H9 (cell line): ENCODE data around the gene STON2. TPM values are rescaled to one million over a fixed set of nuclear protein-coding genes. Genes with fewer than 3 reads are reported as not detected.

ENCODE experiments used
- DNase-seq: peaks from one replicate; pipeline ENCODE4 v3.0.0-alpha.2; 2017
- H2AFZ ChIP-seq: one replicate; pipeline ENCODE4 v1.6.1; 2013; ENCODE audit warnings: mild to moderate bottlenecking, low read length, control low read depth, moderate library complexity
- H2AK5ac ChIP-seq: 2 replicates; pipeline ENCODE4 v1.6.1; 2013; ENCODE audit warnings: low read length, control low read depth, mixed read lengths; ENCODE audit not compliant: insufficient read length
- H2BK120ac ChIP-seq: one replicate; pipeline ENCODE4 v1.6.1; 2013; ENCODE audit warnings: low read depth, mild to moderate bottlenecking, low read length, control low read depth, inconsistent platforms; ENCODE audit not compliant: poor library complexity, severe bottlenecking
- H2BK12ac ChIP-seq: 2 replicates; pipeline ENCODE4 v1.6.1; 2013; ENCODE audit warnings: low read length, control low read depth, mixed read lengths, low read depth; ENCODE audit not compliant: insufficient read length
- H2BK15ac ChIP-seq: 2 replicates; pipeline ENCODE4 v1.6.1; 2013; ENCODE audit warnings: low read depth, low read length, control low read depth
- H2BK20ac ChIP-seq: one replicate; pipeline ENCODE4 v1.6.1; 2013; ENCODE audit warnings: low read depth, mild to moderate bottlenecking, low read length, control low read depth, inconsistent platforms; ENCODE audit not compliant: poor library complexity, severe bottlenecking
- H2BK5ac ChIP-seq: 2 replicates; pipeline ENCODE4 v1.6.1; 2013; ENCODE audit warnings: low read length, control low read depth, mixed read lengths; ENCODE audit not compliant: insufficient read length
- H3K14ac ChIP-seq: 2 replicates; pipeline ENCODE4 v1.6.1; 2013; ENCODE audit warnings: low read length, control low read depth; ENCODE audit not compliant: insufficient read depth
- H3K18ac ChIP-seq: 2 replicates; pipeline ENCODE4 v1.6.1; 2013; ENCODE audit warnings: low read depth, mild to moderate bottlenecking, mixed read lengths, low read length, control low read depth; ENCODE audit not compliant: insufficient read length
- H3K23ac ChIP-seq: 2 replicates; pipeline ENCODE4 v1.6.1; 2013; ENCODE audit warnings: low read length, control low read depth, mixed read lengths, low read depth; ENCODE audit not compliant: insufficient read length
- H3K23me2 ChIP-seq: 2 replicates; pipeline ENCODE4 v1.6.1; 2013; ENCODE audit warnings: low read depth, mild to moderate bottlenecking, mixed read lengths, low read length, control low read depth; ENCODE audit not compliant: insufficient read length, poor library complexity, severe bottlenecking
- H3K27ac ChIP-seq: 2 replicates; pipeline ENCODE4 v1.5.1; 2013; ENCODE audit warnings: low read length, control low read depth, mixed read lengths, low read depth; ENCODE audit not compliant: insufficient read length
- H3K27me3 ChIP-seq: 2 replicates; pipeline ENCODE4 v1.6.1; 2013; ENCODE audit warnings: low read length, control low read depth, inconsistent platforms; ENCODE audit not compliant: insufficient read depth
- H3K4ac ChIP-seq: 2 replicates; pipeline ENCODE4 v1.6.1; 2013; ENCODE audit warnings: low read depth, mild to moderate bottlenecking, control low read depth, inconsistent platforms, low read length, moderate library complexity
- H3K4me1 ChIP-seq: 2 replicates; pipeline ENCODE4 v1.6.1; 2013; ENCODE audit warnings: low read length, control low read depth, inconsistent platforms; ENCODE audit not compliant: insufficient read depth
- H3K4me2 ChIP-seq: 2 replicates; pipeline ENCODE4 v1.6.1; 2013; ENCODE audit warnings: low read length, control low read depth, mixed read lengths; ENCODE audit not compliant: insufficient read length, insufficient read depth
- H3K56ac ChIP-seq: 2 replicates; pipeline ENCODE4 v1.6.1; 2013; ENCODE audit warnings: low read depth, mild to moderate bottlenecking, mixed read lengths, low read length, control low read depth; ENCODE audit not compliant: insufficient read length
- H3K79me1 ChIP-seq: 2 replicates; pipeline ENCODE4 v1.6.1; 2013; ENCODE audit warnings: low read depth, mild to moderate bottlenecking, moderate library complexity, low read length, control low read depth, inconsistent platforms; ENCODE audit not compliant: insufficient read depth, poor library complexity, severe bottlenecking
- H3K79me2 ChIP-seq: 2 replicates; pipeline ENCODE4 v1.6.1; 2013; ENCODE audit warnings: low read length, control low read depth, inconsistent platforms; ENCODE audit not compliant: insufficient read depth
- H3K9ac ChIP-seq: 2 replicates; pipeline ENCODE4 v1.6.1; 2013; ENCODE audit warnings: low read length, control low read depth, mixed read lengths; ENCODE audit not compliant: insufficient read length; ENCODE audit errors: extremely low read depth
- H3K9me3 ChIP-seq: one replicate; pipeline ENCODE4 v1.6.1; 2013; ENCODE audit warnings: low read depth, low read length, inconsistent platforms; ENCODE audit not compliant: control insufficient read depth
- H3T11ph ChIP-seq: one replicate; pipeline ENCODE4 v1.6.1; 2013; ENCODE audit warnings: mild to moderate bottlenecking, low read length, control low read depth, inconsistent platforms
- H4K20me1 ChIP-seq: one replicate; pipeline ENCODE4 v1.6.1; 2013; ENCODE audit not compliant: control insufficient read depth, insufficient read length, insufficient read depth
- H4K5ac ChIP-seq: 2 replicates; pipeline ENCODE4 v1.6.1; 2013; ENCODE audit warnings: low read depth, mild to moderate bottlenecking, mixed read lengths, low read length, control low read depth; ENCODE audit not compliant: insufficient read length
- H4K8ac ChIP-seq: replicated peaks from 2 replicates; pipeline ENCODE4 v1.6.1; 2013; ENCODE audit warnings: low read length, control low read depth, mixed read lengths, low read depth; ENCODE audit not compliant: insufficient read length
- H4K91ac ChIP-seq: 2 replicates; pipeline ENCODE4 v1.6.1; 2013; ENCODE audit warnings: low read depth, mild to moderate bottlenecking, moderate library complexity, mixed read lengths, low read length, control low read depth; ENCODE audit not compliant: insufficient read length
- H3K27ac Mint-ChIP-seq, 3 experiments: 2 replicates in 2 of 3; 3 replicates in 1 of 3; pipeline ENCODE4 v1.8.0; 2020 to 2021; ENCODE audit warnings: mixed read lengths in 3 of 3, mild to moderate bottlenecking in 1 of 3, moderate library complexity in 1 of 3
- H3K27me3 Mint-ChIP-seq: 2 replicates; pipeline ENCODE4 v1.8.0; 2021; ENCODE audit warnings: low read depth, mild to moderate bottlenecking, moderate library complexity, mixed read lengths
- H3K36me3 Mint-ChIP-seq, 3 experiments: 2 replicates in 2 of 3; 3 replicates in 1 of 3; pipeline ENCODE4 v1.8.0; 2020 to 2021; ENCODE audit warnings: low read depth in 3 of 3, mixed read lengths in 3 of 3; ENCODE audit not compliant: insufficient read depth in 1 of 3
- H3K4me1 Mint-ChIP-seq, 2 experiments: 2 replicates each; pipeline ENCODE4 v1.8.0; 2020; ENCODE audit warnings: mixed read lengths in 2 of 2
- H3K4me3 Mint-ChIP-seq, 2 experiments: 2 replicates in 1 of 2; 3 replicates in 1 of 2; pipeline ENCODE4 v1.8.0; 2020 to 2021; ENCODE audit warnings: mild to moderate bottlenecking in 2 of 2, mixed read lengths in 2 of 2, moderate library complexity in 1 of 2
- H3K9me3 Mint-ChIP-seq, 2 experiments: 2 replicates in 1 of 2; 3 replicates in 1 of 2; pipeline ENCODE4 v1.8.0; 2020; ENCODE audit warnings: mild to moderate bottlenecking in 2 of 2, mixed read lengths in 2 of 2, moderate library complexity in 1 of 2
- CTCF ChIP-seq: fragments of 200-600 bp; sonication (generic); conservative IDR thresholded peaks from 3 replicates; pipeline ENCODE4 v1.8.0; 2021; ENCODE audit warnings: antibody characterized with exemption, mild to moderate bottlenecking
- WGBS: extraction: QIAGEN DNeasy Blood & Tissue Kit; methylation state at CpG from one replicate; pipeline ENCODE4 v1.1.7; 2013; ENCODE audit warnings: missing lambda C conversion rate, low lambda C conversion rate, mixed read lengths; ENCODE audit not compliant: insufficient read length; ENCODE audit errors: extremely low coverage; 5-methylcytosine and 5-hydroxymethylcytosine counted together
- total RNA-seq: library from RNA; stranded (reverse); gene quantifications from 2 replicates; pipeline ENCODE4 v1.2.1, GENCODE V29; 2021

STON2 gene
- total RNA-seq, 1 experiment from 2014 or later = 62.9 TPM

- Histone ChIP-seq H4K8ac (peak overlapping the region; percentile 98), H3K79me1 (no peaks in the 10 kb centered on the region), H2BK15ac (no peak overlapping the region), H3K79me2 (peaks cover 13% of the 10 kb centered on the region; the same call in 1 of the 2 replicates), H2BK5ac (peak overlapping the region; percentile 93), H3T11ph (peak overlapping the region; percentile 78), H3K23me2 (peaks cover 7% of the 10 kb centered on the region), H3K4ac (peak overlapping the region; percentile 42; the same call in 1 of the 2 replicates), H3K27ac (peak overlapping the region; percentile 99), H3K18ac (peak overlapping the region; percentile 99), H4K91ac (no peak overlapping the region), H3K27me3 (no peaks in the 10 kb centered on the region; the same call in 1 of the 2 replicates), H3K14ac (peak overlapping the region; percentile 99), H3K9me3 (no peaks in the 10 kb centered on the region), H4K5ac (peak overlapping the region; percentile 98), H3K4me1 (no peaks in the 10 kb centered on the region; the same call in none of the 2 replicates), H3K23ac (peak overlapping the region; percentile 72), H2AFZ (no peak overlapping the region), H3K56ac (peak overlapping the region; percentile 97), H2AK5ac (peak overlapping the region; percentile 92), H4K20me1 (no peaks in the 10 kb centered on the region), H2BK12ac (peak overlapping the region; percentile 74), H3K4me2 (peak overlapping the region; percentile 91), H2BK20ac (no peak overlapping the region), H3K9ac (peak overlapping the region; percentile 100), H2BK120ac (peak overlapping the region; percentile 94)
- TF ChIP-seq CTCF = no peak
- WGBS = no CpG with 5 or more reads among the region's 29 CpGs
- DNase-seq = peak; percentile 92
- Mint-ChIP-seq H3K4me1 (peaks cover 30 to 31% of the 10 kb centered on the region in 2 experiments), H3K9me3 (peaks cover 0 to 5% of the 10 kb centered on the region in 2 experiments; a peak in 3 of 5 replicates), H3K4me3 (peak overlapping the region; percentile 96 to 99), H3K27me3 (peaks cover 3% of the 10 kb centered on the region; the same call in 1 of the 2 replicates), H3K36me3 (peaks cover 13 to 29% (median 24%) of the 10 kb centered on the region in 3 experiments; a peak in 6 of 7 replicates), H3K27ac (peak overlapping the region; percentile 100)
Measured at GRCh38 chr14:81219210-81219758, 180.8 kb downstream of the STON2 start.
